HG03457 (cell line): Measurements from ENCODE around the gene RFX5.
A peak's percentile ranks its signal among the peaks of the same experiment; 100 is the strongest.
"Not testable (repeated sequence)": the region's sequence is repeated elsewhere in the genome, so short reads cannot be mapped to it uniquely, and the experiment has no call there.

Experiments used
- ATAC-seq: cut with Tn5 transposase; IDR thresholded peaks from one replicate; pipeline ENCODE4 v1.9.1; 2021; ENCODE audit warnings: moderate number of reproducible peaks; ENCODE audit not compliant: unreplicated experiment

The RFX5 gene

DNA sequence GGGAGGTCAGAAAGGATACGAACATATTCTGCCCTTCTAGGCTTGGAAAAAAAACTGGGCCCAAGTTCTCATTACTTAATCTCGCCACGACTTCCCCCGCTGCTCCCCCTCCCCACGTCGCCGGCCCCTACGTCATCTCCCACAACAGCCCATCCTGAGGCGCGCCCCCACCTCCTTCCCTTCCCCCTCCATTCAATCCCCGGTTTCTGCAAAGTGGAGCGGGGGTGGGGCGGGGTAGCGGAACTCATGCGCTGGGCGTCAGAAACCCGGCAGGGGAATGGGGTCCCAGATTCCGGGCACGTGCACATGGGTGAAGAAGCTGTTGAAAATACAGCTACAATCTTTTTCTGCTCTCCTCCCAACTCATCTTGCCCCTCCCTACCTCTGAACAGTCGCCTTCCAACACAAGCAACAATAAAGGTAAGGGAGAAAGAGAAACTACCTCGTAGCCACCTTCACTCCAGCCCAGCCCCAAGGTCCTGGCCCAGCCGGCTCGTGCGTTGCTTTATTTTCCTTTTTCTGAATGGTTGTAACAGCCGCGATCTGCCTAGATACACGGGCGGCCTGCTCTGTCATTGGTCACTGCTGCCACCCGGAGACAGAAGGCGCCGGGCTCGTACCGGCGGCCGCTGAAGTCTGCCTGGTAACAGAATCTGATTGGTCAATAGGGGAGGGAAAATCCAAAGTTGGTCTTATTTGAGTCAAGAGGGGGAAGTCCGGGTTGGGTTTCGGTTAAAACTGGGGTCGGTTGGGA is at the start of gene RFX5:
Gene RFX5, minus strand, starts transcription at position 484 of the 754 bp plus-strand sequence. CDS start 932 bp downstream, outside the sequence.
- ATAC-seq, result peak; percentile 82

GRCh38 chr1:151396265-151396664 is 49.2 kb upstream of the RFX5 start:
- ATAC-seq, result not testable (repeated sequence)

- no peak for ATAC-seq
Measured at GRCh38 chr1:151393583-151393982, 46.5 kb upstream of the RFX5 start.

DNA sequence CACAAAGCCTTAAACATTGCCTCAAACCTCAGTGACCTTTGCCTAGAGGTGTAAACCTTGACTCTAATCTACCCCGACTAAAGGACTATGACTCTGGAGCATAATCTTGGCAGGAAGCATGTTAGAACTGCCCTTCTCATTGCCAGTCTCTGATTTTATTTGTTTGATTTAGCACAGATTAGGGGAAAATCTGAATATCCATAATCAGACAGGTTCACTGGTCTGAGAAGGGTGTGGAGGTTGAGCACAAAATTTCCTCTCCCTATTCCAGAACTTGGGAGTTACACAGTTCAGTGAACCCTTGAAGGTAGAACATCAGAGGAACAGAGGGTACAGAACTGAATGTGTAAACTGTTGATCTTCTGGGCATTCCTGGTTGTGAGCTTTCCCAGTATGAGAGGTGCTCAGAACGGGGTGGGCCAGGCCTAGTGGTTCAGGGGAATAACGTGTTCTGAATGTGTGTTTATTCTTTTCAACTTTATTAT is 44.1 kb upstream of the RFX5 start:
- ATAC-seq, result no peak

- ATAC-seq, result not testable (repeated sequence)
Measured at GRCh38 chr1:151390221-151391078, 43.4 kb upstream of the RFX5 start.

DNA sequence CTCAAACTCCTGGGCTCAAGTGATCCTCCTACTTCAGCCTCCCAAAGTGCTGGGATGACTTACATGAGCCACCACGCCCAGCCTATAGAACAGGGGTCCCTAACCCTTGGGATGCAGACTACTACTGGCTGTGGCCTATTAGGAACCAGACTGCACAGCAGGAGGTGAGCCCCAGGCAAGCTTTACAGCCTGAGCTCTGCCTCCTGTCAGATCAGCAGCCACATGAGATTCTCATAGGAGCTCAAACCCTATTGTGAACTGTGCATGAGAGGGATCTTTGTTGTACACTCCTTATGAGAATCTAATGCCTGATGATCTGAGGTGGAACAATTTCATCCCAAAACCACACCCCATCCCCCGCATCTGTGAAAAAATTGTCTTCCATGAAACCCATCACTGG is 39.0 kb upstream of the RFX5 start:
- no peak for ATAC-seq

DNA sequence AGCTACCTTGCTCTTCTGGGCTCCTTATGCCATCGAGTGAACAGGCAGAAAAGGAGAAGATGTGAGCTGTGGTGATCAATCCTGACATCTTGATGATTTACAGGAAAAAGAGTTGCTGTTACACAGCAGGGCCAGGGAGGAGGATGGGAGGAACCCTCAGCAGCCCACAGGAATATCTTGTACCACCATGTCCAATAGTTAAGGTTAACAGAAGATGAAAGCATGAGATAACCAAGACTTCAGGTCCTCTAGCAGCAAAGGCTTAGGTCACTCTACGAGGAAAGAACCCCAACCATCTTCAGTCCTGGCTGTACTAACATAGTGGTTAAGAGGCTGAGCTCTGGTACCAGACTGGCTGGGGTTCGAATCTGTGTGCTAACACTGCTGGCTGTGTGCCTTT is 37.5 kb upstream of the RFX5 start:
- ATAC-seq, result no peak

DNA sequence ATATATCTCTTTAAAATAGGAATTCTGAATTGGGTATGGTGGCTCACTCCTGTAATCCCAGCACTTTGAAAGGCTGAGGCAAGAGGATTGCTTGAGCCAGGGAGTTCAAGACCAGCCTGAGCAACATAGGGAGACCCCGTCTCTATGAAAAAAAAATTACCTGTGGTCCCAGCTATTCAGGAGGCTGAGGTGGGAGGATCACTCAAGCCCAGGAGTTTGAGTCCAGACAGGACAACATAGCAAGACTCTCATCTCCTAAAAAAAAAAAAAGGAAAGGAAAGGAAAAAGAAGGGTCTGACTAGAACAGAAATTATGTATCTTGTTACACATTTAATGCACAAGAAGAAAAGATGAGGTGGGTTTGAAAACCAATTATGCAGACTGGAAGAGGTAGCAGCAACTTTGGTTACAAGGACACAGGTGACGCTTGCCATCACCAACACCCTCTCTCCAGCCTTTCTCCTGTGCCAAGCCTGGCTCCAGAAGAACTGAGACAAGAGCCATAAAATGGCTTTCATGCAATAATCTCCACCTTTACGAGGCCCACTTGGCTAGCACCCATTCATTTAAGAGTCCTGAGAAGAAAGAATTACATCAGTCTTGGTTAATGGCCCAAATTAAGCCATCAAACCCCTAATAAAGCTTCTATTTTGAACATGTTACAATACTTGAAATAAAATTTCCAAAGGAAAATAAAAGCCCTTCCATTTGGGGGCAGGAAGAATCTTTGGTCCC is 30.3 kb upstream of the RFX5 start:
- no peak for ATAC-seq

DNA sequence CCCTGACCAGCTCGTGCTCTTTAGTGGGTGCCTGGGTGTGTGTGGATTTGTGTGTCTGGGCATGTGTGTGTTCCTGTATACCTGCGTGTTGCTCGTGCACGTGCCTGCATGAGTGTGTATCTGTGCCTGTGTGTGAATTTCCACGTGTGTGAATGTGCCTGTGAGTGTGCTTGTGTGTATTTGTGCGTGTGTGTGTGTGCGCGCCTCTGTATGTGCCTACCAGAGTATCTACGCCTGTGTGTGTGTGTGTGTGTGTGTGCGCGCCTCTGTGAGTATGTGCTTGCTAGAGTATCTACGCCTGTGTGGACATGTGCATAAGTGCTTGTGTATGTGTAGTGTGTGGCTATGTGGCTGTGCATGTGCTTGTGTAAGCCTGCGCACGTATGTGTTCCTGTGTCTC is 26.1 kb upstream of the RFX5 start:
- ATAC-seq, result no peak

GRCh38 chr1:151372058-151372934 is 25.2 kb upstream of the RFX5 start, which contains the start of gene SELENBP1:
Gene SELENBP1 (minus strand): TSS chr1:151372705. CDS start chr1:151372641, 64 bp downstream.
- no peak for ATAC-seq

DNA sequence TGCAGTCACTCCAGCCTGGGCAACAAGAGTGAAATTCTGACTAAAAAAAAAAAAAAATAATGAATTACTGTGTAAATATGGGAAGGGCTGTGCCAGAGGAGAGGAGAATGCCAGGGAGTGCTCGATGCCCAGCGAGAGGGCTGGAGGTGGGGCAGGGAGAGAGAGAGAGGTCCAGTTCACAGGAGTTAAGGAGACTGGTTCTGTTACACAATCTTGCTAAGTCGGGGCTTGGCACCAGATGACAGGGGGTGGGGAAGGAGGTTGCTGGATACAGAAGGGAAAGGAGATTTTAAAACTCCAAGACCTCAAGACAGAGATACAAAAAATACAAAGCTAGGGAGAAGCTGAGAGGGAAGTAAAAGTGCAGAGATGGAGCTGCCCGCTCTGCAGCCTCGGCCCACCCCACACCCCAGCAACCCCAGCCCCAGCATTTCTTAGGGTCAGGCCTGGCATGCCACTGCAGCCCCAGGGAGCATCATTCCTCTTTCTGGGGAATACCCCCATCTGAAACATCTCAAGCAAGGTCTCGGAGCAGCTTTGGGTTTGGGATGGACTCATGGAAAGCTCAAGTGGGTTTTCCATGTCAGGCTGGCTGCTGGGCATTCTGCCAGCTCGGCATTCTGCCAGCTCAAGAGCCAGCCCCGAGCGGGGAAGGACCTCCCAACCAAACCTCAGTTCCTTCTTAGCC is 24.5 kb upstream of the RFX5 start:
- ATAC-seq, result no peak

DNA sequence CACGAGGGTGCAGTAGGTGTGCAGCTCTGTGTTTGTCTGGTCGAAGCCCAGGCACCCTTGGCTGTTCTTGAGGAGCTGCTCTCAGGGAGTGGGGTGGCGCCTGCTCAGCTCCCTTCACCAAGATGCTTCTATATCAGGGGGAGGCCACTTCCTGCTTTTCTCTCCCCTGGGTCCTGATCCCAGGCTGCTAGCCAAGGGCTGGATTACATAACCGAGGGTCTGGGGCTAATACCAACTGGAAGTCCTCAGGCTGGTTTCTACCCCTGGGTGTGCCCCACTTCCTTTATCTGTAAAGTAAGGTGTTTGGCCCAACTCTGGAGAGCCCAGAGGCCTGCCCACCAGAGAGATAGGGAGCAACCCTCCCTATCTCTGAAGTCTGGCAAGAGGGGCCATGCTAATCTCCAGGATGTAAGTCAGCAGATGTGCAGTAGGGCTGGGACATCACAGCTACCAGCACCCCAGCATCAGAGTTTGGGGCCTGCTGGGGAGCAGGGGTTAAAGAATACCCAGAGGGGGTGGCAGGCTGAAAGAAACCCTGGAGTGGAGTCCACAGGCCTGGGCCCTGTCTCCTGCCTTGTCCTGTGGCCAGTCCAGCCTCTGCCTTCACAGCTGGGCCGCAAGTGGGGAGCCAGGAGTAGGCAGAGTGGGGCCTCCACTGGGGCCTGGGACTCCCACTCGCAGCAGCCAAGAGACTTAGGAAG is 23.3 kb upstream of the RFX5 start:
- no peak for ATAC-seq

DNA sequence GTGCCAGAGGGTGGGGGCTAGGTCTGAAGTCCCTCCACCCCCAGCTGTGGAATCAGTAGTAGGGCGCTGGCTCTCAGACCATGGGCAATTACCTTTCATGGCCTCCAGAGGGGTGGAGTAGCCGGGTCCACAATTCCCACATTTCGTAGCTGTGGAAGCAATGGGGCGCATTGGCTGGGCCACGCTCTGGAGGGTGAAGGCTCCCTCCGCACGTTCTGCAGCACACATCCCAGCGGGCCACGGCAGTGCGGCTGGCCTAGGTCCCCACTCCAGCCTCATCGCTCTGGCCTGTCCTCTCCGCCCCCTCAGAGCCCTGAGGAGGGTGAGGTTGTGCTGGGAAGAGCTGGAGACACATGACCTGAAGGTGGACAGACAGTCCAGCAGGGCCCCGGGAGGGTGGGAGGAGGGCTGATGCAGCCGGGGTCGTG is 22.6 kb upstream of the RFX5 start:
- ATAC-seq, result no peak

- ATAC-seq, result no peak
Measured at GRCh38 chr1:151369302-151369610, 22.2 kb upstream of the RFX5 start.

- no peak for ATAC-seq
Measured at GRCh38 chr1:151368393-151369301, 21.6 kb upstream of the RFX5 start.

GRCh38 chr1:151367658-151368392 is 20.8 kb upstream of the RFX5 start:
- no peak for ATAC-seq

- no peak for ATAC-seq
Measured at GRCh38 chr1:151364996-151365395, 17.9 kb upstream of the RFX5 start.
